PFSK-1 (cell line): ENCODE results near the gene XKR7.

Experiments
- FOXP2 ChIP-seq: optimal IDR thresholded peaks from 2 replicates; pipeline ENCODE3; 2011; ENCODE audit warnings: borderline replicate concordance, control low read depth, inconsistent platforms; ENCODE audit not compliant: insufficient read depth; ENCODE audit errors: extremely low read length, extremely low read depth
- POLR2AphosphoS5 ChIP-seq: IDR thresholded peaks from 2 replicates; pipeline ENCODE4 v1.6.1; 2012; ENCODE audit warnings: low read depth, mild to moderate bottlenecking, control low read depth, low read length, moderate library complexity
- REST ChIP-seq, 2 experiments: IDR thresholded peaks; 2 replicates each; pipeline versions ENCODE4 v1.6.1 to v1.8.0; 2011 to 2012; ENCODE audit warnings: low read depth in 2 of 2, low read length in 2 of 2, control low read depth in 1 of 2, inconsistent platforms in 1 of 2, mild to moderate bottlenecking in 1 of 2, moderate library complexity in 1 of 2; ENCODE audit not compliant: insufficient read depth in 1 of 2
- SIN3A ChIP-seq: IDR thresholded peaks from 2 replicates; pipeline ENCODE4 v1.6.1; 2012; ENCODE audit warnings: mild to moderate bottlenecking, low read length, moderate library complexity, borderline replicate concordance; ENCODE audit not compliant: insufficient read depth
- TAF1 ChIP-seq: IDR thresholded peaks from 2 replicates; pipeline ENCODE4 v1.6.1; 2012; ENCODE audit warnings: low read length, control low read depth, borderline replicate concordance; ENCODE audit not compliant: insufficient read depth

DNA sequence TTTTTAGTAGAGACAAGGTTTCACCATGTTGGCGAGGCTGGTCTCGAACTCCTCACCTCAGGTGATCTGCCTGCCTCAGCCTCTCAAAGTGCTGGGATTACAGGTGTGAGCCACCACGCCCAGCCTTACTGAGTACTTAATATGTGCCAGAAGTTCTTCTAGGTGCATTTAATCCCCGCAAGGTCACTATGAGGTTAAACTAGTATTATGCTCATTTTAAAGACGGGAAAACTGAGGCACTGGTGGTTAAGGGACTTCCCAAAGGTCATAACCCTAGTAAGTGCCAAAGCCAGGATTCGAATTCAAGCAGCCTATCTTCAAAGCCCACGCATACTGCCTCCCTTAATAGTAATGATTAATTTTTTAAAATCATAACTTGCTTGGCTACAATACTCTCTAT is 41.6 kb downstream of the XKR7 start:
- TF ChIP-seq SIN3A: no peak
- TF ChIP-seq POLR2AphosphoS5: no peak
- TF ChIP-seq REST (IDR thresholded peaks at IDR 0.05; ENCODE audit: insufficient read depth in 1 of 2, low read depth in 2 of 2, low read length in 2 of 2): no peak
- no peak for TF ChIP-seq TAF1
- no peak for TF ChIP-seq FOXP2
